ENCODE measurements around the gene RAB10. TPM values are rescaled to one million over a fixed set of nuclear protein-coding genes. Genes with fewer than 3 reads are reported as not detected.

Gene RAB10
- total and polyA plus RNA-seq, 9 of the 15 experiments (the other 6 are each of a cell fraction or from before 2014, with no cell fraction given), result 25.1 to 214 (median 157) TPM

GRCh38 chr2:26100384-26100783 is 66.5 kb downstream of the RAB10 start:
- in situ Hi-C loops (cut with MboI), result no loop called here
- DNase-seq (ENCODE audit: extremely low read depth in 1 of 4, low spot score in 3 of 4) (no peak), ATAC-seq (no peak), FAIRE-seq (no peak)
- peaks cover 81% of the 10 kb centered on the region for H3K36me3 ChIP-seq (ENCODE audit: control insufficient read depth, insufficient read depth, low read length)
- ChIA-PET POLR2A (interaction anchor here (0.6 kb wide), 1 partner anchor 217 kb away, joined by 3 read pairs; no protein-coding TSS in a partner anchor), CTCF (ENCODE audit: low intra/inter-chr PET ratio) (no interaction called here)
- no peaks in the 10 kb centered on the region for H4K20me1 ChIP-seq (replicated peaks; ENCODE audit: control insufficient read depth, insufficient read depth, low read length)
- intact Hi-C loops (cut with micrococcal nuclease), result no loop called here
- 88% methylated on average over 1 of the region's 1 CpG for WGBS (ENCODE audit: insufficient coverage, low coverage, missing lambda C conversion rate)
- H3K27ac ChIP-seq (ENCODE audit: extremely low read depth, low read depth, low read length), result no peak overlapping the region
- H3K9me1 ChIP-seq (ENCODE audit: control insufficient read depth, insufficient read depth, low read length), result no peaks in the 10 kb centered on the region
- H3K4me3 ChIP-seq, result no peak overlapping the region
- TF ChIP-seq SIRT6 (IDR thresholded peaks at IDR 0.05; ENCODE audit: low read depth, low read length) (no peak), MYBL2 (IDR thresholded peaks at IDR 0.05; ENCODE audit: low read depth) (no peak), MYBL2 (CRISPR knock-in tag; IDR thresholded peaks at IDR 0.05; ENCODE audit: borderline replicate concordance) (no peak), U2AF1 (optimal IDR thresholded peaks at IDR 0.05; ENCODE audit: low read depth, low read length) (no peak), NCOA4 (IDR thresholded peaks at IDR 0.05; ENCODE audit: partially characterized antibody) (no peak), KDM4B (IDR thresholded peaks at IDR 0.05; ENCODE audit: borderline replicate concordance in 2 of 2, low read depth in 1 of 2) (no peak), SRSF3 (IDR thresholded peaks at IDR 0.05; ENCODE audit: insufficient read depth, low read length) (no peak), ZNF184 (CRISPR knock-in tag; IDR thresholded peaks at IDR 0.05) (no peak), PML (IDR thresholded peaks at IDR 0.05; ENCODE audit: low read length) (no peak), CREBBP (IDR thresholded peaks at IDR 0.05; ENCODE audit: low read depth, low read length) (no peak), RFX7 (CRISPR knock-in tag; IDR thresholded peaks at IDR 0.05) (no peak), MAZ (CRISPR knock-in tag; conservative IDR thresholded peaks at IDR 0.05 in 1 of 2, IDR thresholded peaks at IDR 0.05 in 1 of 2) (no peak), KLF1 (tag; IDR thresholded peaks at IDR 0.05) (no peak), ZNF232 (CRISPR knock-in tag; IDR thresholded peaks at IDR 0.05) (no peak), MAFF (IDR thresholded peaks at IDR 0.05; ENCODE audit: low read length) (no peak), HNRNPH1 (optimal IDR thresholded peaks at IDR 0.05; ENCODE audit: low read depth, low read length) (no peak), IRF9 (tag; IDR thresholded peaks at IDR 0.05) (no peak), ZBTB2 (IDR thresholded peaks at IDR 0.05) (no peak), ZNF668 (CRISPR knock-in tag; IDR thresholded peaks at IDR 0.05) (no peak)
- no peaks in the 10 kb centered on the region for H3K27me3 ChIP-seq (ENCODE audit: control insufficient read depth in 2 of 2, insufficient read depth in 2 of 2, low read length in 2 of 2)
- peaks cover 95% of the 10 kb centered on the region for H3K79me2 ChIP-seq (ENCODE audit: control insufficient read depth, insufficient read depth, low read length)
- no peak overlapping the region for H2AFZ ChIP-seq (ENCODE audit: low read depth, low read length)
- no peaks in the 10 kb centered on the region for H3K4me1 ChIP-seq (replicated peaks in 1 of 2; ENCODE audit: control insufficient read depth in 2 of 2, insufficient read depth in 2 of 2, low read length in 2 of 2)
- H3K9me3 ChIP-seq (replicated peaks; ENCODE audit: control insufficient read depth, insufficient read depth, low read depth, low read length), result 0 out of 2 replicates have a peak, but pooled peaks cover 2% of the 10 kb centered on the region
- BruUV-seq (replicated peaks), result TSS peak; percentile 14
- H3K9ac ChIP-seq (ENCODE audit: insufficient read depth in 1 of 2, low read depth in 2 of 2, low read length in 2 of 2), result no peak overlapping the region
- H3K4me2 ChIP-seq (ENCODE audit: insufficient read depth, low read length), result no peak overlapping the region
